CD4-positive, alpha-beta T cell treated with Interleukin-21 for 1 hour (primary cell): ENCODE data around the gene MSLN.

ENCODE experiments used
- DNase-seq: peaks from one replicate; pipeline ENCODE4 v3.0.0-alpha.2; 2020

Gene MSLN

GRCh38 chr16:794853-795466 lies 34.4 kb downstream of the MSLN start:
- DNase-seq, result no peak

GRCh38 chr16:795580-796229 lies 35.2 kb downstream of the MSLN start:
- DNase-seq, result no peak

- no peak for DNase-seq
These were observed 36.0 kb downstream of the MSLN start for GRCh38 chr16:796296-797119.

GRCh38 chr16:797120-797420 lies 36.5 kb downstream of the MSLN start:
- DNase-seq, result no peak

- no peak for DNase-seq
These were observed 37.2 kb downstream of the MSLN start for GRCh38 chr16:797686-798085.

GRCh38 chr16:798666-799065 lies 38.1 kb downstream of the MSLN start:
- no peak for DNase-seq

- no peak for DNase-seq
These were observed 38.8 kb downstream of the MSLN start for GRCh38 chr16:799111-799947.

GRCh38 chr16:799948-800833 lies 39.7 kb downstream of the MSLN start, which contains the start of gene GNG13:
Gene GNG13, minus strand, starts transcription at chr16:800734. Its CDS starts 1,657 bp downstream, at chr16:799077.
- DNase-seq, result no peak

GRCh38 chr16:800834-801511 lies 40.4 kb downstream of the MSLN start:
- no peak for DNase-seq

GRCh38 chr16:801584-802363 lies 41.2 kb downstream of the MSLN start:
- no peak for DNase-seq

- no peak for DNase-seq
These were observed 41.9 kb downstream of the MSLN start for GRCh38 chr16:802461-802860.

- DNase-seq, result no peak
These were observed 42.6 kb downstream of the MSLN start for GRCh38 chr16:802914-803753.

GRCh38 chr16:803754-804080 lies 43.2 kb downstream of the MSLN start:
- no peak for DNase-seq

- no peak for DNase-seq
These were observed 43.9 kb downstream of the MSLN start for GRCh38 chr16:804193-805048.

- DNase-seq, result no peak
These were observed 44.9 kb downstream of the MSLN start for GRCh38 chr16:805474-805873.

- DNase-seq, result peak; percentile 86
These were observed 47.0 kb downstream of the MSLN start for GRCh38 chr16:807347-808084.

GRCh38 chr16:808085-808386 lies 47.5 kb downstream of the MSLN start:
- DNase-seq, result no peak

GRCh38 chr16:813204-813915 lies 52.8 kb downstream of the MSLN start:
- peak; percentile 45 for DNase-seq
